SK-N-SH treated with all-trans-retinoic acid at 6 μM for 48 hours (cell line): ENCODE results near the gene PLEKHN1.

Experiments
- ARNTL ChIP-seq: fragments of 450-650 bp; formaldehyde crosslinking; IDR thresholded peaks from 2 replicates; pipeline ENCODE4 v1.5.0; 2020; ENCODE audit warnings: low read depth, mild to moderate bottlenecking, moderate library complexity, borderline replicate concordance
- BACH2 ChIP-seq: fragments of 250-450 bp; sonication (Bioruptor Pico); IDR thresholded peaks from 2 replicates; pipeline ENCODE4 v1.9.0; 2021; ENCODE audit warnings: mild to moderate bottlenecking, borderline replicate concordance
- CSDC2 ChIP-seq: fragments of 250-450 bp; sonication (Bioruptor Pico); IDR thresholded peaks from 2 replicates; pipeline ENCODE4 v1.5.0; 2020; ENCODE audit warnings: mild to moderate bottlenecking, moderate library complexity
- ESRRG ChIP-seq: fragments of 250-450 bp; sonication (Bioruptor Pico); IDR thresholded peaks from 2 replicates; pipeline ENCODE4 v1.6.1; 2021; ENCODE audit warnings: mild to moderate bottlenecking
- GLIS3 ChIP-seq: fragments of 250-450 bp; sonication (Bioruptor Pico); IDR thresholded peaks from 2 replicates; pipeline ENCODE4 v1.5.0; 2020; ENCODE audit warnings: mild to moderate bottlenecking, moderate library complexity
- PATZ1 ChIP-seq: fragments of 250-450 bp; sonication (Bioruptor Pico); IDR thresholded peaks from 2 replicates; pipeline ENCODE4 v1.8.0; 2020; ENCODE audit warnings: mild to moderate bottlenecking, moderate library complexity, borderline replicate concordance
- POU6F1 ChIP-seq: fragments of 250-450 bp; sonication (Bioruptor Pico); IDR thresholded peaks from 2 replicates; pipeline ENCODE4 v1.8.0; 2021; ENCODE audit warnings: low read depth, mild to moderate bottlenecking, moderate library complexity, borderline replicate concordance
- RARB ChIP-seq: fragments of 250-450 bp; sonication (Bioruptor Pico); IDR thresholded peaks from 2 replicates; pipeline ENCODE4 v1.8.0; 2021; ENCODE audit warnings: mild to moderate bottlenecking, moderate library complexity
- TSHZ2 ChIP-seq: fragments of 250-450 bp; sonication (Bioruptor Pico); IDR thresholded peaks from 2 replicates; pipeline ENCODE4 v1.5.0; 2020; ENCODE audit warnings: mild to moderate bottlenecking, moderate library complexity
- ZFP30 ChIP-seq: fragments of 450-650 bp; formaldehyde crosslinking; IDR thresholded peaks from 2 replicates; pipeline ENCODE4 v1.5.0; 2022; ENCODE audit warnings: mild to moderate bottlenecking, moderate library complexity
- ZNF565 ChIP-seq: fragments of 450-650 bp; formaldehyde crosslinking; conservative IDR thresholded peaks from 2 replicates; pipeline ENCODE4 v1.5.0; 2020; ENCODE audit warnings: low read depth, mild to moderate bottlenecking, moderate library complexity
- ZNF70 ChIP-seq: fragments of 450-650 bp; formaldehyde crosslinking; IDR thresholded peaks from 2 replicates; pipeline ENCODE4 v1.5.0; 2020; ENCODE audit warnings: mild to moderate bottlenecking, moderate library complexity
- TF ChIP-seq, protein P1 (sequence below): fragments of 250-450 bp; sonication (Bioruptor Pico); IDR thresholded peaks from 2 replicates; pipeline ENCODE4 v1.5.1; 2020; ENCODE audit warnings: low read depth, mild to moderate bottlenecking, moderate library complexity

DNA sequence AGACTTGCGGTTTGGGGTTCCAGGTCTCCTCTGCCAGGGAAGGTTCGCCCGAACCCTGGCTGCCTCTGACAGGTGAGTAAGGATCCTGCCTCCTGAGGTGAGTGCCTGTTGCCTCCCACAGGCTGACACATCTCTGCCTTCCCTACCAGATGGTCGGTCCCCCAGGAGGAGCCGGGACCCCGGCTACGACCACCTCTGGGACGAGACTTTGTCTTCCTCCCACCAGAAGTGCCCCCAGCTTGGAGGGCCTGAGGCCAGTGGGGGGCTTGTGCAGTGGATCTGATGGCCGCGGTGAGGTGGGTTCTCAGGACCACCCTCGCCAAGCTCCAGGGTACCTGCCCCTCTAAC is 8.0 kb downstream of the PLEKHN1 start:
- TF ChIP-seq GLIS3 (no peak), ESRRG (CRISPR knock-in tag) (no peak), PATZ1 (CRISPR knock-in tag) (no peak), BACH2 (no peak), ZFP30 (CRISPR knock-in tag) (no peak), ARNTL (CRISPR knock-in tag) (no peak), TSHZ2 (CRISPR knock-in tag) (no peak), POU6F1 (no peak), ZNF565 (CRISPR knock-in tag) (no peak), ZNF70 (CRISPR knock-in tag) (no peak), CSDC2 (CRISPR knock-in tag) (no peak), RARB (CRISPR knock-in tag) (no peak)
- TF ChIP-seq, protein P1, sequence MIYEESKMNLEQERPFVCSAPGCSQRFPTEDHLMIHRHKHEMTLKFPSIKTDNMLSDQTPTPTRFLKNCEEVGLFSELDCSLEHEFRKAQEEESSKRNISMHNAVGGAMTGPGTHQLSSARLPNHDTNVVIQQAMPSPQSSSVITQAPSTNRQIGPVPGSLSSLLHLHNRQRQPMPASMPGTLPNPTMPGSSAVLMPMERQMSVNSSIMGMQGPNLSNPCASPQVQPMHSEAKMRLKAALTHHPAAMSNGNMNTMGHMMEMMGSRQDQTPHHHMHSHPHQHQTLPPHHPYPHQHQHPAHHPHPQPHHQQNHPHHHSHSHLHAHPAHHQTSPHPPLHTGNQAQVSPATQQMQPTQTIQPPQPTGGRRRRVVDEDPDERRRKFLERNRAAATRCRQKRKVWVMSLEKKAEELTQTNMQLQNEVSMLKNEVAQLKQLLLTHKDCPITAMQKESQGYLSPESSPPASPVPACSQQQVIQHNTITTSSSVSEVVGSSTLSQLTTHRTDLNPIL (CRISPR knock-in tag), result no peak
